Measurements from ENCODE around the gene WDR7.

Gene WDR7

DNA sequence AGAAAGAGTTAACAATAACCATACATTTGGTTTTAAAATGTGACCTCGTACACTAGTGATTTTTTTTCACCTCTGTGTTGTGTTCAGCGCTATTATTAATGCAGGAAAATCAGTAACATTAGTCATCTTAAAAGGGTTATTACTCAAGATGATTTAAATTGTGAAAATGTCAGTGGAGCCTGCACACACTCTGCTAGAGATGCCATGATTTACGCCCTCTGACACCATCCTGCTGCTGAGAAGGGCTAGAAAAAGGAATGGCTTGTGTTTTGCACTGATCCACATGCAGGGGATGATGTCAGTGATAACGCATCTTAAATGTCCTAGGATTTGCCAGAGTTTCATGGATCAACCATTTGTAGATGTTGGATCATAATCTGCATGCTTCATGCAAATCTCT is 374.4 kb downstream of the WDR7 start:
- no peak overlapping the region for H3K27ac ChIP-seq
- TF ChIP-seq, protein P1, sequence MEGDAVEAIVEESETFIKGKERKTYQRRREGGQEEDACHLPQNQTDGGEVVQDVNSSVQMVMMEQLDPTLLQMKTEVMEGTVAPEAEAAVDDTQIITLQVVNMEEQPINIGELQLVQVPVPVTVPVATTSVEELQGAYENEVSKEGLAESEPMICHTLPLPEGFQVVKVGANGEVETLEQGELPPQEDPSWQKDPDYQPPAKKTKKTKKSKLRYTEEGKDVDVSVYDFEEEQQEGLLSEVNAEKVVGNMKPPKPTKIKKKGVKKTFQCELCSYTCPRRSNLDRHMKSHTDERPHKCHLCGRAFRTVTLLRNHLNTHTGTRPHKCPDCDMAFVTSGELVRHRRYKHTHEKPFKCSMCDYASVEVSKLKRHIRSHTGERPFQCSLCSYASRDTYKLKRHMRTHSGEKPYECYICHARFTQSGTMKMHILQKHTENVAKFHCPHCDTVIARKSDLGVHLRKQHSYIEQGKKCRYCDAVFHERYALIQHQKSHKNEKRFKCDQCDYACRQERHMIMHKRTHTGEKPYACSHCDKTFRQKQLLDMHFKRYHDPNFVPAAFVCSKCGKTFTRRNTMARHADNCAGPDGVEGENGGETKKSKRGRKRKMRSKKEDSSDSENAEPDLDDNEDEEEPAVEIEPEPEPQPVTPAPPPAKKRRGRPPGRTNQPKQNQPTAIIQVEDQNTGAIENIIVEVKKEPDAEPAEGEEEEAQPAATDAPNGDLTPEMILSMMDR (conservative IDR thresholded peaks at IDR 0.05) = no peak

DNA sequence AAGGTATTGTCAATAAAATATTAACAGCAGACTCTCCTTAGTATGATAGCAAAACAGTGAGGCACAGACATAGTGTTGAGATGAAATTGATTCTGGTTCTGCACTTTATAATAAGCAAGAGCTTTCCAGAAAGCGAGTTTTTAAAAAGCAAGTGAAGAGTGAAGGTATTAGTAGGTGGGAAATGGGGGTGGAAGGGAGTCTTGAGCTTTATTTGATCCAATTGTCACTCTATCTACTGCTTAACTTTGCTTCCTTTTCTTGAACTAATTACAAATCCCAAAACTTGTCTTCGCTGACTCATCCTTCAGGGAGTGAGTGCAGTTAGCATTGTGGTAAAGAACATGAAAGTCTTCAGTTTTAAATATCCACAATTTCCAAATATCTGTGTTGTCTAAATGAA is 375.2 kb downstream of the WDR7 start:
- no peak overlapping the region for H3K27ac ChIP-seq
- TF ChIP-seq, protein P1 (conservative IDR thresholded peaks at IDR 0.05) = no peak

DNA sequence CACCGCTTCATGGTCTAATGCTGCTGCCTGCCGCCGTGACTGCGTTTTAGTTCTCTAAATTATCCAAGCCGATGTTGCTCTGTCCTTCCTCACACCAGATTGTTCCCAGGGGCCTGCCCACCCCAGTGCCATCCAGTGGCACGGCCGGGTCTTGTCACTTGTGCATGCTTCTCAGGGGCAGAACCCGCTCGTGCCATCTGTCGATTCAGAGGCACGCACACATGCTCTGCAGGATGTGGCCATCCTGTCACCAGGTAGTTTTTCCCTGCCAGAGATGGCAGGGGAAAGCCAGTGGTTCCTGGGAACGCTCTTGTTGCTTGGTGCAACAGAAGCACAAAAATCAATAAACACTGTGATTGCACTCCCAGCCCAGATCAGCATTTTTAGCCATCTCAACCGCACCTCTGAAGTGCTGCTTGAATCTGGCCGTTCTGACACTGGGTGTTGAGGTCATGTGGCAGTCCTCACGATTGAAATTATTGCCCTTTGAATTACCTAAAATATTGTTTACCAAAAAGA is 376.1 kb downstream of the WDR7 start:
- TF ChIP-seq, protein P1 (conservative IDR thresholded peaks at IDR 0.05) = no peak

DNA sequence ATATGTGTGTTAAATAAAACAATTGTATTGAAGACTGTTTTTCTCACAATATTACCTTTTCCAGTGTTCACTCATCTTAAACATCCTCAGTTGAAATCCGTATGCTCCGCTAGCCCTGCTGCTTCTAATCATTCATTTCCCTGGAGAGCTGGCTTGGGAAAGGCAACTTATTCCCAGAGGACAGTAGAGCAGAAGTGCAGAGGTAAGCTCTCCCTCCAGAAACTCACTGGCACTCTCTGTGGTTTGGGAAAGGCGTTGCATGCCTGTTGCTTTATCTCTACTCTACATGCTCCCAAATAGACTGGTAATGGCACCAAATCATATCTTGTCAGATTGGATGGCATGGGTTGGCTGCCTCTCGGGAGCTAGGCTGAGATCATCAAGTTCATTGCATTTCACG is 378.6 kb downstream of the WDR7 start:
- TF ChIP-seq, protein P1 (conservative IDR thresholded peaks at IDR 0.05) = peak; percentile 17; the same call in 1 of the 2 replicates
- no peak overlapping the region for H3K27ac ChIP-seq

More for the DNA sequence above, 376.1 kb downstream of the WDR7 start:
- H3K27ac ChIP-seq = no peak overlapping the region

DNA sequence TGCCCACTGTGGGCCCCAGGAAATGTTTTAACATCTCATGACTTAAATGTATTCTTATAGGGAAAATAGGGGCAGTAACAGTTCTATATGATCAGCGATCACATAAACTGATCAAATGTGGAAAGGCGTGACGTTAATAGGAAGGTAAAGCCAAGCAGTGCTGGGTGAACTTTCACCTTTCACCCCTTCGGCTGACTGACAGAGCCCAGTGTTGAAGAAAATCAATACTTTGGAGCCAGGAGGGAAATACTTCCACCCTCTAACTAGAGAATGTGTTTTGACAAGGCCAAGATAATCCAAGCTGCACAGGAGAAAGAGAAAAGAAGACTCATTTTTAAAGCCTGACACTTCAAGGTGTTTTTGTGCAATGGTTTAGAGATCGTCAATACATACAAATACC is 379.3 kb downstream of the WDR7 start:
- no peak overlapping the region for H3K27ac ChIP-seq
- TF ChIP-seq, protein P1 (conservative IDR thresholded peaks at IDR 0.05) = no peak

DNA sequence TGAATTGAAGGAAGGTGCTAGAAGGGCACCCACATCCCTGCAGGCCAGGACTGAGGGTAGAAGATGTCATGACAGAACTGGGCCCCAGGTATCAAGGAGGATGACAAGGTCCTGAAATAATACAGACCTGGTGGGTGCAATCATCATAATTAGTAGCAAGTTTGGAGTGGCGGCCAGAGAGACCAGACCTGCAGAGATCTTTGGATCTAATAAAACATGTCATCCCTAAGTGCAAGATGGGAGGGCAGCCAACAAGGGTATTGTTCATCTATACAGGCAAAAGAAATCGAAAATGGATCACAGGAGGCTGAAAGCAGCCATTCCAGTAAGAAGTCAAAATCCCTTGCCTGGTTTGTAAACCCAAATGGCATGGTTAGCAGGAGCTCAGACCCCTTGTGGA is 384.4 kb downstream of the WDR7 start:
- TF ChIP-seq, protein P1 (conservative IDR thresholded peaks at IDR 0.05) = no peak
- no peak overlapping the region for H3K27ac ChIP-seq

DNA sequence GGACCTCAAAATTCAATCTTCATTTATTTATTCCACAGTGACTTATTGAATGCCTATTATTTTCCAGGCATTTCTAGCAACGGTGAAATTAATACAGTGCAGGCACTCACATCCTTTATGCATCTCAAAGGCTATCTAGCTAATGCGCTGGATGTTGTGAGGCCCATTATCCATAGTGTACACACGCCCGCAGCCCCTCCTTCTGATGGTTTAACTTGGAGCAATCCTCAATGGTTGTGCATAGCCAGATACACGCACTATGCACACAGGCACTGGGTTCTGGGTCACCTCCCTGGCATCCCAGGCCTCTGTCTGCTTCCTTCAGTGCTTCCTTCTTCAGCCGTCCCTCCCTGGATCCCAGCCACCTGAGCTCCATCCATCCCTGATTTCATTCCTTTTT is 387.2 kb downstream of the WDR7 start:
- H3K27ac ChIP-seq = no peak overlapping the region
- TF ChIP-seq, protein P1 (conservative IDR thresholded peaks at IDR 0.05) = no peak

All from VCaP (cell line).